Gastroesophageal sphincter (tissue), 3 donors: ENCODE measurements around the gene FGGY.

Experiments used
- CTCF ChIP-seq, 4 experiments: fragments of 200-600 bp in 2 of 4; fragments of 450-650 bp in 2 of 4; sonication (generic) in 1 of 4; IDR thresholded peaks; one replicate each; pipeline ENCODE4 v1.5.1; 2017 to 2019; ENCODE audit warnings: antibody characterized with exemption in 4 of 4, mild to moderate bottlenecking in 2 of 4, moderate library complexity in 2 of 4
- EP300 ChIP-seq: sonication (generic); formaldehyde crosslinking; IDR thresholded peaks from one replicate; pipeline ENCODE4 v1.6.1; 2017; ENCODE audit warnings: antibody characterized with exemption, mild to moderate bottlenecking
- POLR2A ChIP-seq, 2 donors: fragments of 450-650 bp; IDR thresholded peaks; one replicate each; pipeline ENCODE4 v1.6.1; 2017; ENCODE audit warnings: antibody characterized with exemption in 2 of 2, mild to moderate bottlenecking in 2 of 2, moderate library complexity in 1 of 2
- POLR2AphosphoS5 ChIP-seq: sonication (generic); formaldehyde crosslinking; IDR thresholded peaks from one replicate; pipeline ENCODE4 v1.6.1; 2017; ENCODE audit warnings: antibody characterized with exemption

- TF ChIP-seq CTCF (IDR thresholded peaks at IDR 0.05), result no peak
- TF ChIP-seq POLR2AphosphoS5, result no peak
- no peak for TF ChIP-seq POLR2A (IDR thresholded peaks at IDR 0.05)
- TF ChIP-seq EP300, result no peak
Measured at GRCh38 chr1:59574085-59574484, 277.2 kb downstream of the FGGY start.
